HFFc6 (cell line): ENCODE data around the gene NUPR2. TPM values are rescaled to one million over a fixed set of nuclear protein-coding genes. Genes with fewer than 3 reads are reported as not detected.
A peak's percentile ranks its signal among the peaks of the same experiment; 100 is the strongest.
"Not testable (repeated sequence)": the region's sequence is repeated elsewhere in the genome, so short reads cannot be mapped to it uniquely, and the experiment has no call there.

ENCODE experiments used
- DNase-seq: peaks from one replicate; pipeline ENCODE4 v3.0.0-alpha.2; 2018
- H3K27ac Mint-ChIP-seq: 2 replicates; pipeline ENCODE4 v1.8.0; 2020; ENCODE audit warnings: mild to moderate bottlenecking, mixed read lengths
- H3K27me3 Mint-ChIP-seq: 2 replicates; pipeline ENCODE4 v1.8.0; 2021; ENCODE audit warnings: mild to moderate bottlenecking, moderate library complexity, mixed read lengths; ENCODE audit not compliant: insufficient read depth
- H3K36me3 Mint-ChIP-seq: 2 replicates; pipeline ENCODE4 v1.8.0; 2021; ENCODE audit warnings: low read depth, mixed read lengths
- H3K4me1 Mint-ChIP-seq: 2 replicates; pipeline ENCODE4 v1.8.0; 2020; ENCODE audit warnings: low read depth, mixed read lengths
- H3K4me3 Mint-ChIP-seq: 2 replicates; pipeline ENCODE4 v1.8.0; 2020; ENCODE audit warnings: mild to moderate bottlenecking, moderate library complexity, mixed read lengths
- H3K9me3 Mint-ChIP-seq: 2 replicates; pipeline ENCODE4 v1.8.0; 2020; ENCODE audit warnings: mild to moderate bottlenecking, mixed read lengths
- CTCF ChIP-seq: fragments of 200-600 bp; sonication (generic); IDR thresholded peaks from 2 replicates; pipeline ENCODE4 v1.5.0; 2021; ENCODE audit warnings: antibody characterized with exemption, mild to moderate bottlenecking
- total RNA-seq, 6 experiments: library from RNA; stranded (reverse); fragmentation: NEBNext Ultra II Directional; extraction: Animal tissue kit (Norgen Biotek cat#: 25700); gene quantifications; 2 replicates in 1 of 6; 3 replicates in 5 of 6; pipeline ENCODE4 v1.2.3, GENCODE V29; 2021

Gene NUPR2
- total RNA-seq, 6 experiments from 2014 or later = not detected

DNA sequence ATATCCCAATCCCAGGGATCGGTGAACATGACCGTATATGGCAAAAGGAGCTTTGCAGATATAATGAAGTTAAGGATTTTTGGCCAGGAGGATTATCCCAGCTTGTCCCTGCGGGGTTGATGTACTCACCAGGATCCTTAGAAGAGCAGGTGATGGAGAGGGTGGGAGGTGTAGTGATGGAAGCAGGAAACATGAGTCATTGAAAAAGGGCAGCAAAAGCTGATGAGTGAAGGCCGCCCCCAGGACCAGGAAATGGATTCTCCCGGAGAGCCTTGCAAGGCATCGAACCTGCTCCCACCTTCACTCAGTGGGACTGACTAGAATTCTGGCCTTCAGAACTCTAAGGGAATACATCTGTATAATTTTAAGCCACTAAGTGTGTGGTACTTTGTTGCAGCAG lies 5.2 kb upstream of the NUPR2 start:
- no peaks in the 10 kb centered on the region for H3K9me3 Mint-ChIP-seq
- H3K27ac Mint-ChIP-seq = no peak overlapping the region
- no peak overlapping the region for H3K4me3 Mint-ChIP-seq
- H3K36me3 Mint-ChIP-seq = no peaks in the 10 kb centered on the region
- no peaks in the 10 kb centered on the region for H3K4me1 Mint-ChIP-seq
- TF ChIP-seq CTCF = no peak
- no peaks in the 10 kb centered on the region; the same call in none of the 2 replicates for H3K27me3 Mint-ChIP-seq
- no peak for DNase-seq

DNA sequence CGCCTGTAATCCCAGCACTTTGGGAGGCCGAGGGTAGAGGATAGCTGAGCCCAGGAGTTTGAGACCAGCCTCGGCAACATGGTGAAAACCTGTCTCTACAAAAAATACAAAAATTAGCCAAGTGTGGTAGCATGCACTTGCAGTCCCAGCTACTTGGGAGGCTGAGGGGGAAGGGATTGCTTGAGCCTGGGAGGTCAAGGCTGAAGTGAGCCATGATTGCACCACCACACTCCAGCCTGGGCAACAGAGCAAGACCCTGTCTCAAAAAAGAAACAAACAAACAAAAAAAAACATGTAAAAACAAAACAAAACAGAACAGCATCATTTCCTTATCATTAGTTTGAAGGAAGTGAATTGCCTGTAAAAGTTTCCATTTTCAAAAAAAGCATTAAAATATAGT lies 4.0 kb downstream of the NUPR2 start:
- H3K27ac Mint-ChIP-seq, H3K9me3 Mint-ChIP-seq, H3K4me3 Mint-ChIP-seq, DNase-seq, H3K36me3 Mint-ChIP-seq, H3K4me1 Mint-ChIP-seq, H3K27me3 Mint-ChIP-seq: not testable (repeated sequence)

DNA sequence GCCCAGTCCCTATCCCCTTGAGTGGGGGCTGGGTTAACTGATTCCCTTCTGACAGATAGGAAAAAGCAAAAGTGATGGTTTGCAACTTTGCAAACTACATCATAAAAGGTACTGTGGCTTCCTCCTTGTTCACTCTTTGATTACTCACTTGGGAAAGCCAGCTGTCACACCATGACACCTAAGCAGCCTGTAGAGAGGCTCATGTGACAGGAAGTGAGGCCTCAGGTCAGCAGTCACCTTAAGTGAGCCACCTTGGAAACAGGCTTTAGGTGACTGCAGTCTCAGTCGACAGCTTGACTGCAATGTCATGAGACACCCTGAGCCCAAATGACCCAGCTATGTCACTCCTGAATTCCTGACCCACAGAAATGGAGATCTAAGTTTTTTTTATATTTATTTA lies 5.6 kb downstream of the NUPR2 start:
- Mint-ChIP-seq H3K27ac (no peak overlapping the region), H3K4me3 (no peak overlapping the region), H3K27me3 (no peaks in the 10 kb centered on the region; the same call in none of the 2 replicates), H3K9me3 (no peaks in the 10 kb centered on the region), H3K36me3 (peaks cover 6% of the 10 kb centered on the region; the same call in 1 of the 2 replicates), H3K4me1 (peaks cover 9% of the 10 kb centered on the region)
- DNase-seq = no peak
- TF ChIP-seq CTCF = no peak

GRCh38 chr7:56107954-56108258 lies 8.3 kb downstream of the NUPR2 start:
- Mint-ChIP-seq H3K36me3 (peaks cover 18% of the 10 kb centered on the region), H3K27ac (no peak overlapping the region), H3K4me1 (peaks cover 16% of the 10 kb centered on the region), H3K9me3 (no peaks in the 10 kb centered on the region), H3K4me3 (no peak overlapping the region), H3K27me3 (no peaks in the 10 kb centered on the region; the same call in none of the 2 replicates)
- TF ChIP-seq CTCF = no peak
- no peak for DNase-seq

- peaks cover 16% of the 10 kb centered on the region for H3K4me1 Mint-ChIP-seq
- TF ChIP-seq CTCF = no peak
- DNase-seq = peak; percentile 98
- H3K4me3 Mint-ChIP-seq = peak within 1 kb of the TSS; percentile 100
- H3K36me3 Mint-ChIP-seq = peaks cover 19% of the 10 kb centered on the region
- peak within 1 kb of the TSS; percentile 99 for H3K27ac Mint-ChIP-seq
- H3K27me3 Mint-ChIP-seq = no peaks in the 10 kb centered on the region; the same call in 1 of the 2 replicates
- H3K9me3 Mint-ChIP-seq = no peaks in the 10 kb centered on the region
These were observed 9.8 kb downstream of the NUPR2 start, which contains the start of gene CHCHD2 for GRCh38 chr7:56106108-56107073. CHCHD2 (minus strand) TSS chr7:56106476; CDS start chr7:56106413, 63 bp downstream.

- H3K4me1 Mint-ChIP-seq = peaks cover 16% of the 10 kb centered on the region
- H3K27me3 Mint-ChIP-seq = no peaks in the 10 kb centered on the region; the same call in 1 of the 2 replicates
- DNase-seq = peak; percentile 82
- H3K4me3 Mint-ChIP-seq = peak overlapping the region; percentile 100
- peak; percentile 16; the same call in 1 of the 2 replicates for TF ChIP-seq CTCF
- peak overlapping the region; percentile 99 for H3K27ac Mint-ChIP-seq
- H3K36me3 Mint-ChIP-seq = peaks cover 28% of the 10 kb centered on the region
- no peaks in the 10 kb centered on the region for H3K9me3 Mint-ChIP-seq
These were observed 10.7 kb downstream of the NUPR2 start for GRCh38 chr7:56105508-56105907.

GRCh38 chr7:56104138-56104537 lies 12.1 kb downstream of the NUPR2 start:
- DNase-seq, H3K27me3 Mint-ChIP-seq, H3K27ac Mint-ChIP-seq, H3K4me3 Mint-ChIP-seq, H3K9me3 Mint-ChIP-seq: not testable (repeated sequence)
- Mint-ChIP-seq H3K4me1 (peaks cover 21% of the 10 kb centered on the region), H3K36me3 (peaks cover 29% of the 10 kb centered on the region)
